PC-3 (cell line): ENCODE data around the gene DNAH17.

Source experiments
- EZH2 ChIP-seq: fragments of 300-600 bp; sonication (generic); IDR thresholded peaks from one replicate; pipeline ENCODE4 v1.6.1; 2017; ENCODE audit warnings: antibody characterized with exemption, mild to moderate bottlenecking, low read length; ENCODE audit not compliant: unreplicated experiment
- TF ChIP-seq, protein P1 (sequence below): fragments of 300-600 bp; sonication (generic); conservative IDR thresholded peaks from 2 replicates; pipeline ENCODE4 v1.5.1; 2017; ENCODE audit warnings: antibody characterized with exemption, low read depth, mild to moderate bottlenecking, low read length

DNA sequence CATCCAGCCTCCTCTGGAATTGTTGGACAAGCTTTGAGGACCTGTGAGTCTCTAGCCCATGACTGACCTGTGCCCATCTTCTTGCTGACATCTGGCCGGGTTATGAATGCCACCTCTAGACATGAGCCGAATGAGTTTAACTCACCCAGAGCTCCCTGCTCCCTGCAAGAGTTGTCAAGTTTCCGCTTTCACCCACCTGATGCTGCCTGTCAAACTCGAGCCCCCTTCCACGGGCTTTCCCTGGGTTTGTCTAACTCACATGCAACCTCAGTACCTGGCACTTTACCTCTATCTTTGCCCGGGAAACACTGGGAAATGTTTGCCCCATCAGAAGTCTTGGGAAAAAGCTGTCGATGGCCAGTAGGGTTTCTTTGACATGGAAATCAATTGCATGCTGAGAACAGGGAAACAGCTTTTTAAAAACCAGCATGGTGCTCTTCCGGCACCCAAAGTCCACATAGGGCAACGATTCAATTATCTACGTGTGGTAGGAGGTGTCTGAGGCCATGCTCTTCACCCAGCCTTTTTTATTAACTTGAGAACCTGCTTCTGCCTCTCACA is 33.8 kb upstream of the DNAH17 start:
- TF ChIP-seq, protein P1, sequence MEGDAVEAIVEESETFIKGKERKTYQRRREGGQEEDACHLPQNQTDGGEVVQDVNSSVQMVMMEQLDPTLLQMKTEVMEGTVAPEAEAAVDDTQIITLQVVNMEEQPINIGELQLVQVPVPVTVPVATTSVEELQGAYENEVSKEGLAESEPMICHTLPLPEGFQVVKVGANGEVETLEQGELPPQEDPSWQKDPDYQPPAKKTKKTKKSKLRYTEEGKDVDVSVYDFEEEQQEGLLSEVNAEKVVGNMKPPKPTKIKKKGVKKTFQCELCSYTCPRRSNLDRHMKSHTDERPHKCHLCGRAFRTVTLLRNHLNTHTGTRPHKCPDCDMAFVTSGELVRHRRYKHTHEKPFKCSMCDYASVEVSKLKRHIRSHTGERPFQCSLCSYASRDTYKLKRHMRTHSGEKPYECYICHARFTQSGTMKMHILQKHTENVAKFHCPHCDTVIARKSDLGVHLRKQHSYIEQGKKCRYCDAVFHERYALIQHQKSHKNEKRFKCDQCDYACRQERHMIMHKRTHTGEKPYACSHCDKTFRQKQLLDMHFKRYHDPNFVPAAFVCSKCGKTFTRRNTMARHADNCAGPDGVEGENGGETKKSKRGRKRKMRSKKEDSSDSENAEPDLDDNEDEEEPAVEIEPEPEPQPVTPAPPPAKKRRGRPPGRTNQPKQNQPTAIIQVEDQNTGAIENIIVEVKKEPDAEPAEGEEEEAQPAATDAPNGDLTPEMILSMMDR: no peak
- no peak for TF ChIP-seq EZH2
